ENCODE data around the gene HPRT1.

DNA sequence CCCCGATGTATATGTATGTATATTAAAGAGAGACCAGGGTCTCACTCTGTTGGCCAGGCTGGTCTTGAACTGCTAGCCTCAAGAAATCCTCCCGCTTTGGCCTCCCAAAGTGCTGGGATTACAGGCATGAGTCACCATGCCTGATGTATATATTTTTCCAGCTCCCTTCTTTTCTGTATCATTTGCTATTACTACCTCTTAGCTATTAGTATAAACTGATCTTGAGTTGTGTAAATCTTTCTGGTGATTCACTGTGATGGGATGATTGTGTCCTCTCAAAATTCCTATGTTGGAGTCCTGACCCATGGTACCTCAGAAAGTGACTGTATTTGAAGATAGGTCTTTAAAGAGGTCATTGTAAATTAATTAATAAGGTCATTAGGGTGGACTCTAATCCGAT, 53.1 kb downstream of the HPRT1 start:
- TF ChIP-seq, protein P1, sequence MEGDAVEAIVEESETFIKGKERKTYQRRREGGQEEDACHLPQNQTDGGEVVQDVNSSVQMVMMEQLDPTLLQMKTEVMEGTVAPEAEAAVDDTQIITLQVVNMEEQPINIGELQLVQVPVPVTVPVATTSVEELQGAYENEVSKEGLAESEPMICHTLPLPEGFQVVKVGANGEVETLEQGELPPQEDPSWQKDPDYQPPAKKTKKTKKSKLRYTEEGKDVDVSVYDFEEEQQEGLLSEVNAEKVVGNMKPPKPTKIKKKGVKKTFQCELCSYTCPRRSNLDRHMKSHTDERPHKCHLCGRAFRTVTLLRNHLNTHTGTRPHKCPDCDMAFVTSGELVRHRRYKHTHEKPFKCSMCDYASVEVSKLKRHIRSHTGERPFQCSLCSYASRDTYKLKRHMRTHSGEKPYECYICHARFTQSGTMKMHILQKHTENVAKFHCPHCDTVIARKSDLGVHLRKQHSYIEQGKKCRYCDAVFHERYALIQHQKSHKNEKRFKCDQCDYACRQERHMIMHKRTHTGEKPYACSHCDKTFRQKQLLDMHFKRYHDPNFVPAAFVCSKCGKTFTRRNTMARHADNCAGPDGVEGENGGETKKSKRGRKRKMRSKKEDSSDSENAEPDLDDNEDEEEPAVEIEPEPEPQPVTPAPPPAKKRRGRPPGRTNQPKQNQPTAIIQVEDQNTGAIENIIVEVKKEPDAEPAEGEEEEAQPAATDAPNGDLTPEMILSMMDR (IDR thresholded peaks at IDR 0.05; ENCODE audit: insufficient read depth, low read length): no peak
- no peak for TF ChIP-seq POLR2AphosphoS5 (IDR thresholded peaks at IDR 0.05; ENCODE audit: low read depth)
- TF ChIP-seq GABPA (IDR thresholded peaks at IDR 0.05; ENCODE audit: low read depth): no peak
- TF ChIP-seq, protein P2, sequence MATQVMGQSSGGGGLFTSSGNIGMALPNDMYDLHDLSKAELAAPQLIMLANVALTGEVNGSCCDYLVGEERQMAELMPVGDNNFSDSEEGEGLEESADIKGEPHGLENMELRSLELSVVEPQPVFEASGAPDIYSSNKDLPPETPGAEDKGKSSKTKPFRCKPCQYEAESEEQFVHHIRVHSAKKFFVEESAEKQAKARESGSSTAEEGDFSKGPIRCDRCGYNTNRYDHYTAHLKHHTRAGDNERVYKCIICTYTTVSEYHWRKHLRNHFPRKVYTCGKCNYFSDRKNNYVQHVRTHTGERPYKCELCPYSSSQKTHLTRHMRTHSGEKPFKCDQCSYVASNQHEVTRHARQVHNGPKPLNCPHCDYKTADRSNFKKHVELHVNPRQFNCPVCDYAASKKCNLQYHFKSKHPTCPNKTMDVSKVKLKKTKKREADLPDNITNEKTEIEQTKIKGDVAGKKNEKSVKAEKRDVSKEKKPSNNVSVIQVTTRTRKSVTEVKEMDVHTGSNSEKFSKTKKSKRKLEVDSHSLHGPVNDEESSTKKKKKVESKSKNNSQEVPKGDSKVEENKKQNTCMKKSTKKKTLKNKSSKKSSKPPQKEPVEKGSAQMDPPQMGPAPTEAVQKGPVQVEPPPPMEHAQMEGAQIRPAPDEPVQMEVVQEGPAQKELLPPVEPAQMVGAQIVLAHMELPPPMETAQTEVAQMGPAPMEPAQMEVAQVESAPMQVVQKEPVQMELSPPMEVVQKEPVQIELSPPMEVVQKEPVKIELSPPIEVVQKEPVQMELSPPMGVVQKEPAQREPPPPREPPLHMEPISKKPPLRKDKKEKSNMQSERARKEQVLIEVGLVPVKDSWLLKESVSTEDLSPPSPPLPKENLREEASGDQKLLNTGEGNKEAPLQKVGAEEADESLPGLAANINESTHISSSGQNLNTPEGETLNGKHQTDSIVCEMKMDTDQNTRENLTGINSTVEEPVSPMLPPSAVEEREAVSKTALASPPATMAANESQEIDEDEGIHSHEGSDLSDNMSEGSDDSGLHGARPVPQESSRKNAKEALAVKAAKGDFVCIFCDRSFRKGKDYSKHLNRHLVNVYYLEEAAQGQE (IDR thresholded peaks at IDR 0.05; ENCODE audit: insufficient replicate concordance, low read depth): no peak
- no peak for TF ChIP-seq SPI1 (IDR thresholded peaks at IDR 0.05; ENCODE audit: borderline replicate concordance, low read depth)
